ENCODE data around the gene ZNF23.
"Not testable (repeated sequence)": the region's sequence is repeated elsewhere in the genome, so short reads cannot be mapped to it uniquely, and the experiment has no call there.

ZNF23 gene

GRCh38 chr16:71461686-71462648 is at the start of gene ZNF23:
TSS of gene ZNF23 (minus strand) at chr16:71462247. CDS start at chr16:71456796, 5,451 bp downstream.
- DNase-seq (ENCODE audit: low read depth in 3 of 3, low spot score in 1 of 3): peak; percentile 21 to 71 (median 54)

GRCh38 chr16:71507061-71507460 is 45.0 kb upstream of the ZNF23 start:
- DNase-seq (ENCODE audit: low read depth in 3 of 3, low spot score in 1 of 3): no peak

- DNase-seq (ENCODE audit: low read depth in 3 of 3, low spot score in 1 of 3): no peak
Observed at GRCh38 chr16:71504901-71505300, 42.9 kb upstream of the ZNF23 start.

- DNase-seq (ENCODE audit: low read depth in 3 of 3, low spot score in 1 of 3): not testable (repeated sequence)
Observed at GRCh38 chr16:71504051-71504450, 42.0 kb upstream of the ZNF23 start.

GRCh38 chr16:71501547-71501946 is 39.5 kb upstream of the ZNF23 start:
- DNase-seq (ENCODE audit: low read depth in 3 of 3, low spot score in 1 of 3): no peak

GRCh38 chr16:71500964-71501363 is 38.9 kb upstream of the ZNF23 start:
- no peak for DNase-seq (ENCODE audit: low read depth in 3 of 3, low spot score in 1 of 3)

- DNase-seq (ENCODE audit: low read depth in 3 of 3, low spot score in 1 of 3): peak in 2 of 3 donors; percentile 3 to 4
Observed at GRCh38 chr16:71499775-71500364, 37.8 kb upstream of the ZNF23 start.

GRCh38 chr16:71498031-71498430 is 36.0 kb upstream of the ZNF23 start:
- no peak for DNase-seq (ENCODE audit: low read depth in 3 of 3, low spot score in 1 of 3)

GRCh38 chr16:71493213-71493612 is 31.2 kb upstream of the ZNF23 start:
- DNase-seq (ENCODE audit: low read depth in 3 of 3, low spot score in 1 of 3): no peak

GRCh38 chr16:71492786-71493185 is 30.7 kb upstream of the ZNF23 start:
- no peak for DNase-seq (ENCODE audit: low read depth in 3 of 3, low spot score in 1 of 3)

GRCh38 chr16:71491054-71491453 is 29.0 kb upstream of the ZNF23 start:
- DNase-seq (ENCODE audit: low read depth in 3 of 3, low spot score in 1 of 3): no peak

- no peak for DNase-seq (ENCODE audit: low read depth in 3 of 3, low spot score in 1 of 3)
Observed at GRCh38 chr16:71490361-71490760, 28.3 kb upstream of the ZNF23 start.

- DNase-seq (ENCODE audit: low read depth in 3 of 3, low spot score in 1 of 3): no peak
Observed at GRCh38 chr16:71489122-71489521, 27.1 kb upstream of the ZNF23 start, which contains the start of gene ZNF19. TSS of gene ZNF19 (minus strand) at chr16:71489324. CDS start at chr16:71482114, 7,210 bp downstream.

GRCh38 chr16:71484006-71484893 is 22.2 kb upstream of the ZNF23 start:
- peak; percentile 43 to 49 (median 47) for DNase-seq (ENCODE audit: low read depth in 3 of 3, low spot score in 1 of 3)

GRCh38 chr16:71482569-71482968 is 20.5 kb upstream of the ZNF23 start:
- no peak for DNase-seq (ENCODE audit: low read depth in 3 of 3, low spot score in 1 of 3)

GRCh38 chr16:71480956-71481355 is 18.9 kb upstream of the ZNF23 start:
- no peak for DNase-seq (ENCODE audit: low read depth in 3 of 3, low spot score in 1 of 3)

GRCh38 chr16:71479420-71479819 is 17.4 kb upstream of the ZNF23 start:
- no peak for DNase-seq (ENCODE audit: low read depth in 3 of 3, low spot score in 1 of 3)

- no peak for DNase-seq (ENCODE audit: low read depth in 3 of 3, low spot score in 1 of 3)
Observed at GRCh38 chr16:71476457-71477124, 14.5 kb upstream of the ZNF23 start.

- DNase-seq (ENCODE audit: low read depth in 3 of 3, low spot score in 1 of 3): no peak
Observed at GRCh38 chr16:71474864-71475263, 12.8 kb upstream of the ZNF23 start.

- no peak for DNase-seq (ENCODE audit: low read depth in 3 of 3, low spot score in 1 of 3)
Observed at GRCh38 chr16:71473891-71474290, 11.8 kb upstream of the ZNF23 start.

- no peak for DNase-seq (ENCODE audit: low read depth in 3 of 3, low spot score in 1 of 3)
Observed at GRCh38 chr16:71472931-71473330, 10.9 kb upstream of the ZNF23 start.
